K562 (cell line): Measurements from ENCODE around the gene TSPAN1. TPM values are rescaled to one million over a fixed set of nuclear protein-coding genes. Genes with fewer than 3 reads are reported as not detected.

Experiments
- ATAC-seq: fragments of 200-7000 bp; cut with Tn5 transposase; 3 replicates; pipeline ENCODE4 v1.9.1; 2020; ENCODE audit warnings: moderate library complexity
- BruUV-seq: library from RNA; stranded (reverse); fragments of 400-500 nt; replicated peaks from 2 replicates; lab custom pipeline; 2021; lab: Mats Ljungman, UMichigan
- CTCF ChIA-PET: fragments of 300-600 bp; formaldehyde crosslinking; extraction: SDS; loops from one replicate; lab custom pipeline; 2021; ENCODE audit warnings: low intra/inter-chr PET ratio; lab: Yijun Ruan, JAX
- POLR2A ChIA-PET: fragments of 300-600, 350-650 bp; sonication (Branson Sonifier 250); formaldehyde crosslinking; extraction: SDS; loops from one replicate; lab custom pipeline; 2021; ENCODE audit warnings: antibody characterized with exemption, inconsistent platforms; lab: Yijun Ruan, JAX
- DNase-seq, 4 experiments: peaks; one replicate each; pipeline versions ENCODE4 v3.0.0 to v3.0.0-alpha.2; 2011 to 2018; ENCODE audit warnings: low spot score in 3 of 4, mixed read lengths in 3 of 4; ENCODE audit errors: extremely low read depth in 1 of 4
- FAIRE-seq: peaks from 2 replicates; lab custom pipeline; 2011; peaks lifted over from hg19 to GRCh38; lab: Jason Lieb, UNC
- H2AFZ ChIP-seq: 2 replicates; pipeline ENCODE4 v1.6.0; 2011; ENCODE audit warnings: low read depth, low read length, control low read depth, inconsistent platforms
- H3K27ac ChIP-seq: fragments of 200-600 bp; 3 replicates; pipeline ENCODE4 v1.8.0; 2011; ENCODE audit warnings: low read depth, mild to moderate bottlenecking, control low read depth, inconsistent platforms, low read length, moderate library complexity, mixed read lengths; ENCODE audit errors: extremely low read depth
- H3K27me3 ChIP-seq, 2 experiments: fragments of 300-600 bp in 1 of 2; 2 replicates in 1 of 2; 3 replicates in 1 of 2; pipeline versions ENCODE4 v1.6.0 to v1.8.0; 2011; ENCODE audit warnings: inconsistent platforms in 2 of 2, low read length in 2 of 2, mild to moderate bottlenecking in 1 of 2, mixed read lengths in 1 of 2, moderate library complexity in 1 of 2; ENCODE audit not compliant: control insufficient read depth in 2 of 2, insufficient read depth in 2 of 2
- H3K36me3 ChIP-seq: fragments of 300-600 bp; 3 replicates; pipeline ENCODE4 v1.8.0; 2011; ENCODE audit warnings: mild to moderate bottlenecking, low read length, inconsistent platforms; ENCODE audit not compliant: control insufficient read depth, insufficient read depth
- H3K4me1 ChIP-seq, 2 experiments: fragments of 200-600 bp in 1 of 2; replicated peaks in 1 of 2; 2 replicates in 1 of 2; 3 replicates in 1 of 2; pipeline versions ENCODE4 v1.5.1 to v1.8.0; 2011; ENCODE audit warnings: inconsistent platforms in 2 of 2, low read length in 2 of 2, mild to moderate bottlenecking in 1 of 2, mixed read lengths in 1 of 2, moderate library complexity in 1 of 2; ENCODE audit not compliant: control insufficient read depth in 2 of 2, insufficient read depth in 2 of 2
- H3K4me2 ChIP-seq: 2 replicates; pipeline ENCODE4 v1.6.1; 2011; ENCODE audit warnings: low read length, control low read depth, inconsistent platforms, mixed read lengths; ENCODE audit not compliant: insufficient read depth
- H3K4me3 ChIP-seq: fragments of 200-600 bp; sonication (generic), shearing (Covaris generic); 2 replicates; pipeline ENCODE4 v1.5.1; 2016; ENCODE audit warnings: control low read depth, inconsistent platforms
- H3K79me2 ChIP-seq: fragments of 200-600 bp; 3 replicates; pipeline ENCODE4 v1.8.0; 2011; ENCODE audit warnings: low read length, inconsistent platforms; ENCODE audit not compliant: control insufficient read depth, insufficient read depth
- H3K9ac ChIP-seq, 2 experiments: 2 replicates each; pipeline versions ENCODE4 v1.6.0 to v1.6.1; 2011; ENCODE audit warnings: low read depth in 2 of 2, low read length in 2 of 2, control low read depth in 1 of 2, inconsistent platforms in 1 of 2, mild to moderate bottlenecking in 1 of 2, mixed read lengths in 1 of 2; ENCODE audit not compliant: insufficient read depth in 1 of 2
- H3K9me1 ChIP-seq: one replicate; pipeline ENCODE4 v1.6.0; 2011; ENCODE audit warnings: inconsistent platforms, mild to moderate bottlenecking, low read length, moderate library complexity; ENCODE audit not compliant: control insufficient read depth, insufficient read depth
- H3K9me3 ChIP-seq: replicated peaks from 2 replicates; pipeline ENCODE4 v1.5.1; 2011; ENCODE audit warnings: low read depth, low read length, inconsistent platforms; ENCODE audit not compliant: control insufficient read depth, insufficient read depth
- H4K20me1 ChIP-seq: replicated peaks from 2 replicates; pipeline ENCODE4 v1.6.1; 2011; ENCODE audit warnings: low read length, inconsistent platforms, mixed read lengths; ENCODE audit not compliant: control insufficient read depth, insufficient read depth
- BRD9 ChIP-seq: fragments of 450-650 bp; IDR thresholded peaks from 2 replicates; pipeline ENCODE4 v1.6.1; 2018; ENCODE audit warnings: low read depth; ENCODE audit not compliant: partially characterized antibody
- EP400 ChIP-seq: fragments of 450-650 bp; IDR thresholded peaks from 2 replicates; pipeline ENCODE4 v1.6.1; 2017; ENCODE audit warnings: antibody characterized with exemption, mild to moderate bottlenecking, moderate library complexity
- HDAC1 ChIP-seq, 2 experiments: fragments of 450-650 bp; IDR thresholded peaks; 2 replicates each; pipeline ENCODE4 v1.6.1; 2016 to 2017; ENCODE audit warnings: inconsistent platforms in 1 of 2, mild to moderate bottlenecking in 1 of 2, moderate library complexity in 1 of 2
- HMG20A ChIP-seq: fragments of 450-650 bp; formaldehyde crosslinking; conservative IDR thresholded peaks from 2 replicates; pipeline ENCODE4 v1.4.0; 2020; ENCODE audit warnings: mild to moderate bottlenecking, mixed read lengths
- HNRNPUL1 ChIP-seq: fragments of 200-400 bp; formaldehyde crosslinking; IDR thresholded peaks from 2 replicates; pipeline ENCODE4 v1.6.1; 2017; ENCODE audit warnings: low read length
- KLF13 ChIP-seq: fragments of 450-650 bp; IDR thresholded peaks from 2 replicates; pipeline ENCODE4 v1.6.1; 2016; ENCODE audit warnings: missing genetic modification characterization, low read depth, mild to moderate bottlenecking, missing compliant biosample characterization, moderate library complexity, borderline replicate concordance
- LARP7 ChIP-seq: fragments of 450-650 bp; IDR thresholded peaks from 2 replicates; pipeline ENCODE4 v1.6.1; 2016
- NR2C1 ChIP-seq, 2 experiments: fragments of 450-650 bp; IDR thresholded peaks; 2 replicates each; pipeline ENCODE4 v1.6.1; 2017; ENCODE audit warnings: mild to moderate bottlenecking in 2 of 2, antibody characterized with exemption in 1 of 2, inconsistent platforms in 1 of 2, missing compliant biosample characterization in 1 of 2, missing genetic modification characterization in 1 of 2
- PTRF ChIP-seq: fragments of 450-650 bp; IDR thresholded peaks from 2 replicates; pipeline ENCODE4 v1.6.1; 2016; ENCODE audit warnings: mild to moderate bottlenecking, missing genetic modification characterization, missing compliant biosample characterization
- THRAP3 ChIP-seq: fragments of 450-650 bp; IDR thresholded peaks from 2 replicates; pipeline ENCODE4 v1.6.1; 2016; ENCODE audit warnings: mild to moderate bottlenecking, inconsistent platforms, borderline replicate concordance
- ZFP30 ChIP-seq: fragments of 250-450 bp; sonication (Bioruptor Pico); IDR thresholded peaks from 2 replicates; pipeline ENCODE4 v1.8.0; 2022; ENCODE audit warnings: moderate library complexity, mild to moderate bottlenecking, inconsistent platforms, borderline replicate concordance
- WGBS: fragments of 100-300 bp; shearing (Covaris generic); methylation state at CpG from one replicate; pipeline ENCODE4 v1.1.6; 2016; ENCODE audit warnings: low coverage, mixed read lengths; ENCODE audit not compliant: insufficient coverage; ENCODE audit errors: missing lambda C conversion rate; 5-methylcytosine and 5-hydroxymethylcytosine counted together
- in situ Hi-C: fragments of 300-500 bp; cut with MboI; formaldehyde crosslinking; loops from 4 replicates; pipeline ENCODE4 v1.15.0; 2018; ENCODE audit warnings: inconsistent platforms, mixed read lengths
- intact Hi-C: fragments of 100-400 bp; cut with micrococcal nuclease; formaldehyde crosslinking; loops from 2 replicates; pipeline ENCODE4 v1.14.2; 2022
- polyA plus RNA-seq, 8 experiments: library from polyadenylated mRNA; depleted of rRNA in 4 of 8; stranded (reverse) in 5 of 8; unstranded in 3 of 8; fragments of >200 nt; fragmentation: Nextera tagmentation in 2 of 8; fragmentation: Illumina TruSeq in 1 of 8; extraction: Ambion mirVana in 2 of 8; extraction: Trizol in 1 of 8; gene quantifications; 2 replicates each; pipeline versions ENCODE4 v1.2.1 to v1.2.3, GENCODE V29; 2011 to 2014; ENCODE audit warnings: inconsistent platforms in 1 of 8, missing spikeins in 1 of 8
- total RNA-seq, 7 experiments: library from RNA; depleted of rRNA in 6 of 7; stranded (reverse); fragments of >200 nt in 6 of 7; fragmentation: Illumina TruSeq in 2 of 7; extraction: Trizol in 2 of 7; gene quantifications; 2 replicates each; pipeline versions ENCODE4 v1.2.1 to v1.2.3, GENCODE V29; 2011 to 2021; ENCODE audit warnings: low replicate concordance in 1 of 7
- TF ChIP-seq, protein P1 (sequence below): sonication (generic); formaldehyde crosslinking; IDR thresholded peaks from 2 replicates; pipeline ENCODE4 v1.4.0; 2020; ENCODE audit warnings: mild to moderate bottlenecking, missing genetic modification reagents
- TF ChIP-seq, protein P2 (sequence below), 3 experiments: fragments of 200-800 bp in 1 of 3; fragments of 250-450 bp in 1 of 3; fragments of 450-650 bp in 1 of 3; sonication (Bioruptor Pico) in 1 of 3; sonication (Bioruptor generic) in 1 of 3; formaldehyde crosslinking in 1 of 3; IDR thresholded peaks; 2 replicates each; pipeline versions ENCODE4 v1.6.1 to v1.8.0; 2016 to 2022; ENCODE audit warnings: mild to moderate bottlenecking in 2 of 3, missing genetic modification characterization in 2 of 3, missing compliant biosample characterization in 1 of 3, moderate library complexity in 1 of 3
- TF ChIP-seq, protein P3 (sequence below): fragments of 250-450 bp; sonication (Bioruptor Pico); IDR thresholded peaks from 2 replicates; pipeline ENCODE4 v1.8.0; 2021; ENCODE audit warnings: moderate library complexity, mild to moderate bottlenecking, inconsistent platforms

The TSPAN1 gene
- total and polyA plus RNA-seq, 9 of the 15 experiments (the other 6 are each of a cell fraction or from before 2014, with no cell fraction given): 0.58 TPM; not detected in 8

DNA sequence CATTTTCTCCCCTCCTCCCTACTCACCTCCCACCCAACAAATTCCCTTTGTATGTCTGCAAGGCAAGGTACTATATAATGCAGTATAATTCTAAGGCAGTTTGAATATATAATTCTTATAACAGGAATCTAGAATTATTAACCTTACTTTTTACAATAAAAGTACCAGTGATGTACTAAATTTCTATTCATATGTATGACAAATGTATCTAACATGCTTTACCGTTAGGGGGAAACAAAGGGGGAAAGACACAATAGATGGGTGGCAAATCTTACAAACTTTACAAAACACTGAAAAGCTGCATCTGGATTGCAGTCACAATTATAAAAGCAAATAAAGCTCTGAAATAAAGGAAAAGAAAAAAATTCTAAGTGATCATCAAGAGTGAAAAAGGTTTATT is 44.8 kb upstream of the TSPAN1 start:
- Histone ChIP-seq H2AFZ (peak overlapping the region; percentile 99), H3K4me2 (peak overlapping the region; percentile 46; the same call in 1 of the 2 replicates), H3K27ac (no peak overlapping the region), H3K9ac (peak overlapping the region in 1 of 2 experiments; percentile 45; a peak in 2 of 4 replicates), H3K4me1 (peaks cover 13 to 21% of the 10 kb centered on the region in 2 experiments; a peak in 4 of 5 replicates), H4K20me1 (no peaks in the 10 kb centered on the region), H3K36me3 (no peaks in the 10 kb centered on the region; the same call in 2 of the 3 replicates), H3K4me3 (peak overlapping the region; percentile 61; the same call in 1 of the 2 replicates), H3K79me2 (peaks cover 19% of the 10 kb centered on the region; the same call in 2 of the 3 replicates), H3K9me3 (no peaks in the 10 kb centered on the region; the same call in 1 of the 2 replicates), H3K9me1 (no peaks in the 10 kb centered on the region), H3K27me3 (no peaks in the 10 kb centered on the region)
- WGBS: 0% methylated on average over 1 of the region's 1 CpG
- no TSS peak for BruUV-seq
- no peak for ATAC-seq
- in situ Hi-C loops: no loop called here
- no peak for FAIRE-seq
- ChIA-PET POLR2A (interaction anchor here (0.6 to 4.6 kb wide), 12 partner anchors 8 to 95 kb away, joined by 3 to 53 read pairs (median 4); no protein-coding TSS in a partner anchor), CTCF (no interaction called here)
- no peak for DNase-seq
- intact Hi-C loops: no loop called here
- TF ChIP-seq KLF13 (tag): no peak
- TF ChIP-seq LARP7: 0 out of 2 replicates have a peak, but pooled peaks have one; percentile 35
- TF ChIP-seq, protein P1, sequence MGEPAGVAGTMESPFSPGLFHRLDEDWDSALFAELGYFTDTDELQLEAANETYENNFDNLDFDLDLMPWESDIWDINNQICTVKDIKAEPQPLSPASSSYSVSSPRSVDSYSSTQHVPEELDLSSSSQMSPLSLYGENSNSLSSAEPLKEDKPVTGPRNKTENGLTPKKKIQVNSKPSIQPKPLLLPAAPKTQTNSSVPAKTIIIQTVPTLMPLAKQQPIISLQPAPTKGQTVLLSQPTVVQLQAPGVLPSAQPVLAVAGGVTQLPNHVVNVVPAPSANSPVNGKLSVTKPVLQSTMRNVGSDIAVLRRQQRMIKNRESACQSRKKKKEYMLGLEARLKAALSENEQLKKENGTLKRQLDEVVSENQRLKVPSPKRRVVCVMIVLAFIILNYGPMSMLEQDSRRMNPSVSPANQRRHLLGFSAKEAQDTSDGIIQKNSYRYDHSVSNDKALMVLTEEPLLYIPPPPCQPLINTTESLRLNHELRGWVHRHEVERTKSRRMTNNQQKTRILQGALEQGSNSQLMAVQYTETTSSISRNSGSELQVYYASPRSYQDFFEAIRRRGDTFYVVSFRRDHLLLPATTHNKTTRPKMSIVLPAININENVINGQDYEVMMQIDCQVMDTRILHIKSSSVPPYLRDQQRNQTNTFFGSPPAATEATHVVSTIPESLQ (CRISPR knock-in tag): no peak
- TF ChIP-seq EP400: 0 out of 2 replicates have a peak, but pooled peaks have one; percentile 1
- no peak for TF ChIP-seq HNRNPUL1
- TF ChIP-seq BRD9: no peak
- TF ChIP-seq ZFP30 (CRISPR knock-in tag): no peak
- TF ChIP-seq HDAC1 (IDR thresholded peaks at IDR 0.05): 0 out of 4 replicates have a peak, but pooled peaks of 1 of the 2 experiments have one; percentile 34
- no peak for TF ChIP-seq THRAP3
- TF ChIP-seq HMG20A (CRISPR knock-in tag): no peak
- no peak for TF ChIP-seq NR2C1 (IDR thresholded peaks at IDR 0.05)
- no peak for TF ChIP-seq NR2C1 (tag; IDR thresholded peaks at IDR 0.05)
- TF ChIP-seq, protein P2, sequence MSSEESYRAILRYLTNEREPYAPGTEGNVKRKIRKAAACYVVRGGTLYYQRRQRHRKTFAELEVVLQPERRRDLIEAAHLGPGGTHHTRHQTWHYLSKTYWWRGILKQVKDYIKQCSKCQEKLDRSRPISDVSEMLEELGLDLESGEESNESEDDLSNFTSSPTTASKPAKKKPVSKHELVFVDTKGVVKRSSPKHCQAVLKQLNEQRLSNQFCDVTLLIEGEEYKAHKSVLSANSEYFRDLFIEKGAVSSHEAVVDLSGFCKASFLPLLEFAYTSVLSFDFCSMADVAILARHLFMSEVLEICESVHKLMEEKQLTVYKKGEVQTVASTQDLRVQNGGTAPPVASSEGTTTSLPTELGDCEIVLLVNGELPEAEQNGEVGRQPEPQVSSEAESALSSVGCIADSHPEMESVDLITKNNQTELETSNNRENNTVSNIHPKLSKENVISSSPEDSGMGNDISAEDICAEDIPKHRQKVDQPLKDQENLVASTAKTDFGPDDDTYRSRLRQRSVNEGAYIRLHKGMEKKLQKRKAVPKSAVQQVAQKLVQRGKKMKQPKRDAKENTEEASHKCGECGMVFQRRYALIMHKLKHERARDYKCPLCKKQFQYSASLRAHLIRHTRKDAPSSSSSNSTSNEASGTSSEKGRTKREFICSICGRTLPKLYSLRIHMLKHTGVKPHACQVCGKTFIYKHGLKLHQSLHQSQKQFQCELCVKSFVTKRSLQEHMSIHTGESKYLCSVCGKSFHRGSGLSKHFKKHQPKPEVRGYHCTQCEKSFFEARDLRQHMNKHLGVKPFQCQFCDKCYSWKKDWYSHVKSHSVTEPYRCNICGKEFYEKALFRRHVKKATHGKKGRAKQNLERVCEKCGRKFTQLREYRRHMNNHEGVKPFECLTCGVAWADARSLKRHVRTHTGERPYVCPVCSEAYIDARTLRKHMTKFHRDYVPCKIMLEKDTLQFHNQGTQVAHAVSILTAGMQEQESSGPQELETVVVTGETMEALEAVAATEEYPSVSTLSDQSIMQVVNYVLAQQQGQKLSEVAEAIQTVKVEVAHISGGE (CRISPR knock-in tag; IDR thresholded peaks at IDR 0.05): 0 out of 6 replicates have a peak, but pooled peaks of 1 of the 3 experiments have one; percentile 14
- TF ChIP-seq PTRF (tag): no peak
- TF ChIP-seq, protein P3, sequence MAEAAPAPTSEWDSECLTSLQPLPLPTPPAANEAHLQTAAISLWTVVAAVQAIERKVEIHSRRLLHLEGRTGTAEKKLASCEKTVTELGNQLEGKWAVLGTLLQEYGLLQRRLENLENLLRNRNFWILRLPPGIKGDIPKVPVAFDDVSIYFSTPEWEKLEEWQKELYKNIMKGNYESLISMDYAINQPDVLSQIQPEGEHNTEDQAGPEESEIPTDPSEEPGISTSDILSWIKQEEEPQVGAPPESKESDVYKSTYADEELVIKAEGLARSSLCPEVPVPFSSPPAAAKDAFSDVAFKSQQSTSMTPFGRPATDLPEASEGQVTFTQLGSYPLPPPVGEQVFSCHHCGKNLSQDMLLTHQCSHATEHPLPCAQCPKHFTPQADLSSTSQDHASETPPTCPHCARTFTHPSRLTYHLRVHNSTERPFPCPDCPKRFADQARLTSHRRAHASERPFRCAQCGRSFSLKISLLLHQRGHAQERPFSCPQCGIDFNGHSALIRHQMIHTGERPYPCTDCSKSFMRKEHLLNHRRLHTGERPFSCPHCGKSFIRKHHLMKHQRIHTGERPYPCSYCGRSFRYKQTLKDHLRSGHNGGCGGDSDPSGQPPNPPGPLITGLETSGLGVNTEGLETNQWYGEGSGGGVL (CRISPR knock-in tag): no peak
